Cardiac muscle cell (in vitro differentiated cells and primary cell): ENCODE results near the gene CFAP58. TPM values are rescaled to one million over a fixed set of nuclear protein-coding genes. Genes with fewer than 3 reads are reported as not detected.

Experiments
- DNase-seq, 2 donors: peaks; one replicate each; pipeline versions ENCODE4 v3.0.0 to v3.0.0-alpha.2; 2010 to 2017; ENCODE audit warnings: low read depth in 1 of 2, low spot score in 1 of 2
- H3K27ac ChIP-seq: fragments of 200-600 bp; sonication (generic); 2 replicates; pipeline ENCODE4 v1.5.1; 2016
- H3K27me3 ChIP-seq: fragments of 200-600 bp; sonication (generic); 2 replicates; pipeline ENCODE4 v1.6.0; 2016; ENCODE audit warnings: control low read depth
- H3K36me3 ChIP-seq: fragments of 200-600 bp; sonication (generic); 2 replicates; pipeline ENCODE4 v1.5.1; 2016; ENCODE audit warnings: control low read depth
- H3K4me1 ChIP-seq: fragments of 200-600 bp; sonication (generic); 2 replicates; pipeline ENCODE4 v1.8.1; 2017; ENCODE audit warnings: low read depth, mild to moderate bottlenecking, mixed run types
- H3K4me3 ChIP-seq: fragments of 200-600 bp; sonication (generic); 2 replicates; pipeline ENCODE4 v1.5.1; 2016; ENCODE audit warnings: mild to moderate bottlenecking
- H3K9me3 ChIP-seq: fragments of 200-600 bp; sonication (generic); 2 replicates; pipeline ENCODE4 v1.5.1; 2017; ENCODE audit warnings: low read depth, mild to moderate bottlenecking, control low read depth
- CTCF ChIP-seq: IDR thresholded peaks from 2 replicates; pipeline ENCODE4 v1.5.1; 2012; ENCODE audit warnings: low read depth, mild to moderate bottlenecking, low read length
- polyA plus RNA-seq: library from polyadenylated mRNA; unstranded; fragments of >200 nt; fragmentation: Nextera tagmentation; extraction: Ambion mirVana; gene quantifications from 2 replicates; pipeline ENCODE4 v1.2.1, GENCODE V29; 2016
- total RNA-seq: library from RNA; depleted of rRNA; stranded (reverse); fragments of >200 nt; gene quantifications from 2 replicates; pipeline ENCODE4 v1.2.3, GENCODE V29; 2016

Gene CFAP58
- total and polyA plus RNA-seq, 2 experiments from 2014 or later: 1.1 to 1.9 TPM

- TF ChIP-seq CTCF: no peak
- Histone ChIP-seq H3K9me3 (no peaks in the 10 kb centered on the region), H3K4me1 (no peaks in the 10 kb centered on the region), H3K4me3 (no peak overlapping the region), H3K36me3 (no peaks in the 10 kb centered on the region), H3K27me3 (no peaks in the 10 kb centered on the region), H3K27ac (no peak overlapping the region)
- no peak for DNase-seq
Observed at GRCh38 chr10:104413528-104413927, 59.9 kb downstream of the CFAP58 start.

GRCh38 chr10:104415526-104416165 lies 62.0 kb downstream of the CFAP58 start:
- Histone ChIP-seq H3K4me1 (no peaks in the 10 kb centered on the region), H3K27me3 (no peaks in the 10 kb centered on the region), H3K36me3 (no peaks in the 10 kb centered on the region), H3K4me3 (no peak overlapping the region), H3K27ac (no peak overlapping the region), H3K9me3 (no peaks in the 10 kb centered on the region)
- no peak for TF ChIP-seq CTCF
- no peak for DNase-seq

- no peak overlapping the region for H3K4me3 ChIP-seq
- H3K4me1 ChIP-seq: no peaks in the 10 kb centered on the region
- no peaks in the 10 kb centered on the region for H3K27me3 ChIP-seq
- no peak overlapping the region for H3K27ac ChIP-seq
- no peak for DNase-seq
- no peaks in the 10 kb centered on the region for H3K36me3 ChIP-seq
- no peak for TF ChIP-seq CTCF
- no peaks in the 10 kb centered on the region for H3K9me3 ChIP-seq
Observed at GRCh38 chr10:104416851-104417250, 63.2 kb downstream of the CFAP58 start.

- DNase-seq: peak in 1 of 2 donors; percentile 63
- H3K27ac ChIP-seq: no peak overlapping the region
- H3K9me3 ChIP-seq: no peaks in the 10 kb centered on the region
- no peak for TF ChIP-seq CTCF
- no peaks in the 10 kb centered on the region for H3K36me3 ChIP-seq
- no peaks in the 10 kb centered on the region for H3K4me1 ChIP-seq
- no peak overlapping the region for H3K4me3 ChIP-seq
- no peaks in the 10 kb centered on the region for H3K27me3 ChIP-seq
Observed at GRCh38 chr10:104417637-104418292, 64.1 kb downstream of the CFAP58 start.

GRCh38 chr10:104424719-104425118 lies 71.1 kb downstream of the CFAP58 start:
- H3K36me3 ChIP-seq: no peaks in the 10 kb centered on the region
- H3K4me1 ChIP-seq: no peaks in the 10 kb centered on the region
- H3K27me3 ChIP-seq: no peaks in the 10 kb centered on the region
- no peaks in the 10 kb centered on the region for H3K9me3 ChIP-seq
- no peak overlapping the region for H3K27ac ChIP-seq
- no peak for TF ChIP-seq CTCF
- H3K4me3 ChIP-seq: no peak overlapping the region
- DNase-seq: no peak
